Suprapubic skin (tissue), 4 donors: ENCODE data around the gene TMC6.
"Not testable (repeated sequence)": the region's sequence is repeated elsewhere in the genome, so short reads cannot be mapped to it uniquely, and the experiment has no call there.

Experiments used
- CTCF ChIP-seq, 2 donors: fragments of 200-600 bp in 1 of 2; fragments of 450-650 bp in 1 of 2; sonication (generic) in 1 of 2; IDR thresholded peaks; one replicate each; pipeline ENCODE4 v1.5.1; 2016 to 2019; ENCODE audit warnings: antibody characterized with exemption in 2 of 2, mild to moderate bottlenecking in 1 of 2, moderate library complexity in 1 of 2
- EP300 ChIP-seq: sonication (generic); formaldehyde crosslinking; IDR thresholded peaks from one replicate; pipeline ENCODE4 v1.6.1; 2017; ENCODE audit warnings: antibody characterized with exemption
- POLR2A ChIP-seq, 2 donors: fragments of 450-650 bp; IDR thresholded peaks; one replicate each; pipeline ENCODE4 v1.6.1; 2017; ENCODE audit warnings: antibody characterized with exemption in 2 of 2, mild to moderate bottlenecking in 2 of 2, moderate library complexity in 2 of 2
- POLR2AphosphoS5 ChIP-seq, 3 donors: sonication (generic); formaldehyde crosslinking; IDR thresholded peaks; one replicate each; pipeline ENCODE4 v1.6.1; 2017; ENCODE audit warnings: antibody characterized with exemption in 3 of 3

GRCh38 chr17:78139861-78140168 lies 11.3 kb upstream of the TMC6 start:
- not testable (repeated sequence) for TF ChIP-seq CTCF (IDR thresholded peaks at IDR 0.05); POLR2A (IDR thresholded peaks at IDR 0.05); POLR2AphosphoS5 (IDR thresholded peaks at IDR 0.05); EP300
